ENCODE measurements around the gene RHEB. TPM values are rescaled to one million over a fixed set of nuclear protein-coding genes. Genes with fewer than 3 reads are reported as not detected.

RHEB gene, protein sequence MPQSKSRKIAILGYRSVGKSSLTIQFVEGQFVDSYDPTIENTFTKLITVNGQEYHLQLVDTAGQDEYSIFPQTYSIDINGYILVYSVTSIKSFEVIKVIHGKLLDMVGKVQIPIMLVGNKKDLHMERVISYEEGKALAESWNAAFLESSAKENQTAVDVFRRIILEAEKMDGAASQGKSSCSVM
- 10 to 100 TPM; 61.2 to 70.2 (median 61.8) TPM for polyA plus RNA-seq

DNA sequence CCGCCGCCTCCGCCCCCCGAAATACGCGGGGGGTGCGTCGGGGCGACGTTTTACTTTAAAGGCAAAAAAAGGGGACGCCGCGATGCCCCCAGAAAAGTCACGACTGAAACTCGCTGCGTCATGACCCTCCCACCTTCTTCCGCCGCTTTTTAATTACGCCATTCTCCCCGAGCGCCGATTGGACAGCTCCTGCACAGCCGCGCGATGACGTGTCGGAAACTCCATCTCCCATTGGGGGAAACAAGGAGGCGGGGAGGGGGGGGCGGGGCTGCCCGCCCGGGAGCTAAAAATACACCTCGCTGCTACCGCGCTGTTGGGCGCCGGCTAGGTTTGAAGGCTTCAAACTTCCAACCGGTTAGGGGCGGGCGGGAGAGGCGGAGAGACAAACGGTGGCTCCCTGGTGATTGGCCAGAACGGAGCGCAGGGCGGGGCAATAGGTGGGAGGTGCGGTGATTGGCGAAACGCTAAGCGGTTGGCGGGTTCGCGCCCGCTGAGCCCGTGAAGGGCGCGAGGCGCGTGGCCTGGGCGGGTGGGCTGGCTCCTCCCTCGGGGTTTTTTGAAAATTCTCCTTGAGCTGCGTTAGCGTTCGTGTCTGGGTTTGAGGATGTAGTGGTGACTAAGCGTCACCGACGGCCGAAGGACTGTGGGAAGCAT is at the start of gene RHEB:
TSS of gene RHEB (minus strand) at position 131 of the 654 bp plus-strand sequence. CDS start 384 bp downstream, outside the sequence.
- no peaks in the 10 kb centered on the region for H3K9me3 Mint-ChIP-seq
- H3K27ac Mint-ChIP-seq: peak within 1 kb of the TSS; percentile 95 to 99 (median 98)
- H3K4me3 Mint-ChIP-seq: peak within 1 kb of the TSS; percentile 91 to 97 (median 95)

DNA sequence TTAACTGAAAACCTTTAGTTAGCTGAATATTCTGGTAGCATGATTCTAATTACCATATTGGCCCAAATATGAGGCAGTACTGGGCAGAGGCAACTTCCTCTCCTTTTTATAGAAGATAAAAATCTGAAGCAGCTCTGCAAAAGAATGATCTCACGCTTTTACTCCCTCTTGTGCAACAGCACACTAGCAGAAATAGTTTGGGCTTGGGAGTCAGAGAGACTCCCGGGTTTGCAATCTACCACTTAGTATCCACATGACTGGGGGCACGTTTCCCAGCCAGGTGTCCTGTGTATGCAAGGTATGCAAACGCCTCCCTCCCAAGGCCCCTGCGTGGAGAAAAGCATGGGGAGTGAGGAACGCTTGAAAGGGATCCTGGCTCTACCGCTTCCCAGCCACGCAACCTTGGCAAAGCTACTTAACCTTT is 47.2 kb upstream of the RHEB start:
- DNase-seq: no peak
- Mint-ChIP-seq H3K4me3 (no peak overlapping the region), H3K4me1 (no peaks in the 10 kb centered on the region), H3K27me3 (ENCODE audit: low read depth in 3 of 3) (no peaks in the 10 kb centered on the region), H3K36me3 (peaks cover 11 to 36% (median 11%) of the 10 kb centered on the region in 3 donors), H3K27ac (no peak overlapping the region), H3K9me3 (no peaks in the 10 kb centered on the region)

More for the DNA sequence above, at the start of gene RHEB:
- H3K36me3 Mint-ChIP-seq: no peaks in the 10 kb centered on the region
- H3K27me3 Mint-ChIP-seq (ENCODE audit: low read depth in 3 of 3): peaks cover 15 to 23% (median 18%) of the 10 kb centered on the region in 3 donors
- DNase-seq: peak; percentile 98 to 99 (median 99)
- H3K4me1 Mint-ChIP-seq: peaks cover 40 to 53% of the 10 kb centered on the region in 2 donors

GRCh38 chr7:151565541-151565940 is 45.8 kb upstream of the RHEB start:
- Mint-ChIP-seq H3K4me1 (no peaks in the 10 kb centered on the region), H3K9me3 (no peaks in the 10 kb centered on the region), H3K27ac (no peak overlapping the region), H3K36me3 (peaks cover 14 to 46% (median 15%) of the 10 kb centered on the region in 3 donors), H3K27me3 (ENCODE audit: low read depth in 3 of 3) (peaks cover 0 to 1% (median 0%) of the 10 kb centered on the region in 3 donors), H3K4me3 (no peak overlapping the region)
- DNase-seq: no peak

DNA sequence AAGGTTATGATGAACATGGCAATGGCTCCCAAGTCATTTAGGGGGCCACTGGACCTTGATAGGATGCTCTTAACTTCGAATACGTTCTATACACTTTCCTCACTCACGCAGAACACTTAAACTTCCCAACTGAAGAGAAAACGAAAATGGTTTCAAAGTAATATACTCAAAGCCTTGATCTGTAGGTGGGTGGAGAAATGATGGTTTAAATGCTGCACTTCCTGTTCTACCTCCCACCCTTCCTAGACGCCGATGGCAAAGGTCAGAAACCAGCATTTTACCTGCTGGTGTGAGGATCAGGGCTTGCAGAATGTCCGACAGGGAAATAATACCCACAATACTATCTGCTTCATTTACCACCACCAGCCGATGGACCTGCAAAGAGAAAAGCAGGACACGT is 40.5 kb upstream of the RHEB start:
- Mint-ChIP-seq H3K27ac (no peak overlapping the region), H3K9me3 (no peaks in the 10 kb centered on the region), H3K27me3 (ENCODE audit: low read depth in 3 of 3) (peaks cover 0 to 4% (median 2%) of the 10 kb centered on the region in 3 donors), H3K4me1 (no peaks in the 10 kb centered on the region), H3K36me3 (peaks cover 18 to 63% (median 34%) of the 10 kb centered on the region in 3 donors), H3K4me3 (no peak overlapping the region)
- DNase-seq: no peak

DNA sequence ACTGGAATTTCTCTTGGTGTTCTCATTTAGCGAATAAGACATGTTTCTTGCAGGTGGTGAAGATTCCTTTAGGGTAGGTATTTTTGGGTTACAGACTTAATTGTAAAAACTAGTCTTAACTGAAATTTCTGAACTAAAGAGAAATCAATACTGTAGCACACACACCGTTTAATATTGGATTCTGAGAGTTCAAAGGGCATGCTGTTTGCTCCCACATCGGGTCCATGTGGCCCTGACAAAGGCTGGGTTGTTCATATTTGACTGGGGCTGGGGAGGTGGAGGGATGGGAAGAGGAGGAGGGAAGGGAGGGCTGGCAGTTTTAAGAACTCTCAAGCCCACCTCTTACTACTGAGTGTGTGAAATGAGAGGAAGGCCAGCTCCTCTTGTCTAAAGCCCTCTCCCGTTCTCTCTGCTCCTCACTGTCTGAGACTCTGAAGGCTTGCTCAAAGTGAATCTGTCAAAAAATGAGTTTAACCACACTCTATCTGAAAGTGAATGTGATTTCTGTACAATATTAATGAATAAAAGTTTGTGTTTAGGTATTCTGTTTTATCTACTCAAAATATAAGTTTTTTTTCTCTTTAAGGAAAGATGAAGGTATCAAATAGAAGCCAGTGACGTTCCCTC is 40.0 kb upstream of the RHEB start:
- H3K4me3 Mint-ChIP-seq: no peak overlapping the region
- H3K27ac Mint-ChIP-seq: no peak overlapping the region
- H3K36me3 Mint-ChIP-seq: peaks cover 18 to 63% (median 34%) of the 10 kb centered on the region in 3 donors
- no peaks in the 10 kb centered on the region for H3K9me3 Mint-ChIP-seq
- H3K4me1 Mint-ChIP-seq: no peaks in the 10 kb centered on the region
- H3K27me3 Mint-ChIP-seq (ENCODE audit: low read depth in 3 of 3): peaks cover 0 to 4% (median 2%) of the 10 kb centered on the region in 3 donors
- DNase-seq: no peak

DNA sequence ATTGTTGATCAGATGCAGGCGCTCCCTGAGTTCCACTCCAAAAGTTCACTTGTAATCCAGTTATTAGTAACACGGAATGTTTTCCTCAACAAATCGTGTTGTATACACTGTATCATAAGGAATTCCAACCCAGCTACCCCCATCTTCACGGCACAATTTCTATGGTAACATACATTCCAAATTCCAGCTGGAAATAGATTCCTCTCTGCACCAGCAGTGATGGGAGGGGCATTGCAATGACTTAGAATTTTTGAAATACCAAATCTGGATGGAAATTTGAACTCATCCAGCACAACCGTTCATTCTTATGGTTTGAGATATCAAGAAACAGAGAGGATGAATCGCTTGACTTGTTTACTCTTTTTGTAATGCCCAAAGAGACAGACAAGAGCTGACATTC is 38.9 kb upstream of the RHEB start:
- Mint-ChIP-seq H3K4me3 (no peak overlapping the region), H3K36me3 (peaks cover 18 to 56% (median 31%) of the 10 kb centered on the region in 3 donors)

DNA sequence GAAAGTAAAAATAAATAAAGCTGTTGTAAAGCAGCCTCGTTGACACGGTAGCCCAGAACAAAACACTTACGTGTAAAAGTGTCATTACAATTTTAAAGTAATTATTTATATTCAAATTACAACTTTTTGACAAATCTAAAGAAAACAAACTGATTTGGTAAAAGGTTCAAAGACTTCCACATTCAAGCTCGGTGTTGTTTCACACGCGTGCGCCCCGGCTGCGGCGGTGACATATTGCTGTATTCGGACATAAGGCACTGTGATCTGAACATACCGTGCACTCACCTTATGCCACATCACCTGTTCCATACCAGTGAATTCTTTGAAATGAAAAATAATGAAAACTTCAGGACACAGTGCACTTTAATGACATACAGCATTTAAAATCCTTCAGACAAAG is 36.9 kb upstream of the RHEB start:
- Mint-ChIP-seq H3K4me1 (no peaks in the 10 kb centered on the region), H3K27me3 (ENCODE audit: low read depth in 3 of 3) (peaks cover 1 to 4% (median 2%) of the 10 kb centered on the region in 3 donors), H3K4me3 (no peak overlapping the region), H3K27ac (no peak overlapping the region), H3K9me3 (no peaks in the 10 kb centered on the region), H3K36me3 (peaks cover 15 to 45% (median 23%) of the 10 kb centered on the region in 3 donors)
- DNase-seq: no peak

More for the DNA sequence above, 38.9 kb upstream of the RHEB start:
- peaks cover 0 to 4% (median 2%) of the 10 kb centered on the region in 3 donors for H3K27me3 Mint-ChIP-seq (ENCODE audit: low read depth in 3 of 3)
- no peaks in the 10 kb centered on the region for H3K9me3 Mint-ChIP-seq
- H3K27ac Mint-ChIP-seq: no peak overlapping the region
- DNase-seq: no peak
- H3K4me1 Mint-ChIP-seq: no peaks in the 10 kb centered on the region

GRCh38 chr7:151553356-151553755 is 33.7 kb upstream of the RHEB start:
- H3K9me3 Mint-ChIP-seq: no peaks in the 10 kb centered on the region
- no peak for DNase-seq
- no peak overlapping the region for H3K4me3 Mint-ChIP-seq
- H3K27ac Mint-ChIP-seq: no peak overlapping the region
- no peaks in the 10 kb centered on the region for H3K4me1 Mint-ChIP-seq
- H3K36me3 Mint-ChIP-seq: peaks cover 5 to 15% (median 6%) of the 10 kb centered on the region in 3 donors
- H3K27me3 Mint-ChIP-seq (ENCODE audit: low read depth in 3 of 3): peaks cover 2 to 3% (median 2%) of the 10 kb centered on the region in 3 donors

DNA sequence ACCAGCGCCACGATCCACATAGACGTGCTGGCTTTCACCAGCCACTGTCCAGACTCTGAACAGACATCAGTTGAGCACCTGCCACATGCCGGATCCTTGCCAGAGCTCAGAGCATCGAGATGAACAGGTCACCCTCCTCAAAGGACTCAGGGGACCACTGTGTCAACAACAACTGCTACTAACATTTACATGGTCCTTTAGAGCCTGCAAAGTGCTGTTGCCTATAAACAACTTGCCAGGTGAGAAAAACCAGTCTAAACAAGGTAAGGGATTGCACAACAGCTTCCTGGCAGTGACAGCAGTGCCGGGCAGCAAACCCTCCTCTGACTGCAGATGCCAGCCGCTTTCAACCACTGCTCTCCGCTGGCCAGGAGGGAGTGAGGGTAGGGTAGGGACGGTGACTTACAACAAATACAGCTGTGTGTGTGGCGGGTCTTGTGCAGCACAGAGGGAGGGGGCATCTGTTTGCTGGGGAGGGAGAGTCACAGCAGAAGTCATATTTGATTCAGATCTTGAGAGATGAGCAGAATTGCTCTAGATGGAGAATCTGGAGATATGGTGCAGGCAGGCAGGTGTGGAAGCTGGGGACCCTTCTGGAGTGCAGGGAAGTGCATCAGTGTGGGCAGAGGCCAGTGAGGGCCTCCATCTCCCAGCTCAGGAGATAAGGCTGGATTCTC is 32.8 kb upstream of the RHEB start:
- Mint-ChIP-seq H3K9me3 (peaks cover 0 to 2% (median 0%) of the 10 kb centered on the region in 6 donors), H3K27ac (no peak overlapping the region), H3K4me1 (no peaks in the 10 kb centered on the region), H3K27me3 (ENCODE audit: low read depth in 3 of 3) (peaks cover 2 to 3% (median 2%) of the 10 kb centered on the region in 3 donors), H3K36me3 (peaks cover 5 to 11% (median 5%) of the 10 kb centered on the region in 3 donors), H3K4me3 (no peak overlapping the region)
- no peak for DNase-seq

DNA sequence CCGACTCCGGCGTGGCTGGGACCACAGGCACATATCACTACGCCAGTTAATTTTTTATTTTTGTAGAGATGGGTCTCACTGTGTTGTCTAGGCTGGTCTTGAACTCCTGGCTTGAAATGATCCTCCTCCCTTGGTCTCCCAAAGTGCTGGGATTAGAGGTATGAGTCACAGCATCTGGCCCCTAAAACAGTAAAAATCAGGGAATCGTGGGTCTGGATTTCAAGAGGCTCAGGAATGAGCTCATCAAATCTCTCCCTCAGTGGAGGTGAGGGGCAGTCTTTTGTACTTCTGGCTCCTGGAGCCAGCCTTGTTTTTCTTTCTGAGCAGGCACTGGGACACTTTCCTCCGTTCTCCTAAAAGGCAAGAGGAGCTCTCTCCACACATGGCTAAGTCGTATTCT is 32.1 kb upstream of the RHEB start:
- Mint-ChIP-seq H3K9me3 (peaks cover 0 to 2% (median 0%) of the 10 kb centered on the region in 6 donors), H3K27ac (no peak overlapping the region), H3K27me3 (ENCODE audit: low read depth in 3 of 3) (peaks cover 2 to 3% (median 2%) of the 10 kb centered on the region in 3 donors), H3K4me3 (no peak overlapping the region), H3K4me1 (no peaks in the 10 kb centered on the region), H3K36me3 (peaks cover 5 to 8% (median 5%) of the 10 kb centered on the region in 3 donors)
- no peak for DNase-seq

DNA sequence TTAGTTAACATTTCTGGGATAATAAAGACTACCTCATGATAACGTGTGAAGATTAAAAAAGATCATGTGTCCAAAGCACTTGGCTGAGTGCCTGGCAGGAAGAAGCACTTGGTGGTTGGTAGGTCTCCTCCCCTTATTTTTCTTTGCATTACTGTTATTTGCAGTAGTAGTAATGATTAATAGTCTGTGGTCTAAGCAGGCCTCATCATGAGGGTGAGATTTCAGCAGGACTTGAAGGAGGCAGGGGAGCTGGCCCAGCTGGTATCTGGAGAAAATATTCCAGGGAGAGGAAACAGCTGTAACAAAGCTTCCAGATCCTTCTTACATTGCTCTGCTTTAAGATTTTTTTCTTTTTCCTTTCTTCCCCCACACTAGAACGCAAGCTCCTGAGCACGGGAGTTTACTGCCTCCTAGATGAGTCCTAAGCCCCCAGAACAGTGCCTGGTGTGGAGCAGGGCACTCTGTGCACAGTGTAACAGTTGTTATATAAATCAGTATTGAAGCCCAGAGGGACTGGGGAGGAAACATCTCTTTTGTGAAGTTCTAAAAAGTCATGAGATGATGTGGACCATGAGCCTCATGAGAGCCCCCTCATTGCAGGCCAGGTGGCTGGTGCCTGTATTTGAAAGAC is 31.1 kb upstream of the RHEB start:
- Mint-ChIP-seq H3K9me3 (peaks cover 0 to 2% (median 0%) of the 10 kb centered on the region in 6 donors), H3K27me3 (ENCODE audit: low read depth in 3 of 3) (peaks cover 0 to 8% (median 5%) of the 10 kb centered on the region in 3 donors), H3K4me1 (no peaks in the 10 kb centered on the region), H3K27ac (no peak overlapping the region), H3K36me3 (no peaks in the 10 kb centered on the region), H3K4me3 (no peak overlapping the region)
- DNase-seq: no peak

DNA sequence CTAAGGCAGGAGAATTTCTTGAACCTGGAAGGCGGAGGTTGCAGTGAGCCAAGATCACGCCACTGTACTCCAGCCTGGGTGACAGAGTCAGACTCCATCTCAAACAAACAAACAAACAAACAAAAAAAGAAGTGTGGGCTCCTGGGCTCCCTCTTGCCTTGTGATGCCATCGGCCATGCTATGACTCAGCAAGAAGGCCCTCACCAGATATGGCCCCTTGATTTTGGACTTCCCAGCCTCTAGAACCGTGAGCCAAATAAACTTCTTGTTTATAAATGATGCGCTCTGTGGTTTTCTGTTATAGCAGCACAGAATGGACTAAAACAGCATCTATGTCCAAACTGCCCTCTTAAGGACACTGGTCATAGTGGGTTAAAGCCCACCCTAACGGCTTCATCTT is 29.9 kb upstream of the RHEB start:
- H3K9me3 Mint-ChIP-seq: peaks cover 0 to 2% (median 0%) of the 10 kb centered on the region in 6 donors
- no peaks in the 10 kb centered on the region for H3K4me1 Mint-ChIP-seq
- H3K4me3 Mint-ChIP-seq: no peak overlapping the region
- DNase-seq: no peak
- H3K36me3 Mint-ChIP-seq: no peaks in the 10 kb centered on the region
- H3K27ac Mint-ChIP-seq: no peak overlapping the region
- peaks cover 0 to 8% (median 6%) of the 10 kb centered on the region in 3 donors for H3K27me3 Mint-ChIP-seq (ENCODE audit: low read depth in 3 of 3)

DNA sequence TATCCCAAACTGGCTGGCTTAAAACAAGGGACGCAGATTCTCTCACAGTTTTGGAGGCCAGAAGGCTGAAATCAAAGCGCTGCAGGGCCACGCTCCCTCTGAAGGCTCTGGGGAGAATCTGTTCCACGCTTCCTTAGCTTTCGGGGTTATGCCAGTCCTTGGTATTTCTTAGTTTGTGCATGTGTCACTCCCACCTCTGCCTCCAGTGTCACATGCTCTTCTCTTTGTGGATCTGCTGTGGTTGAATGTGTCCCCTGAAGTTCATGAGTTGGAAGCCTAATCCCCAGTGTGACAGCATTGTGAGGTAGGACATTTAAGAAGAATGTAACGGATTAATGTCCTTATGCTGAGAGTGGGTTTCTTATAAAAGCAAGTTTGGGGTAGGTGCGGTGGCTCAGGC is 29.4 kb upstream of the RHEB start:
- H3K27me3 Mint-ChIP-seq (ENCODE audit: low read depth in 3 of 3): peaks cover 0 to 8% (median 6%) of the 10 kb centered on the region in 3 donors
- H3K27ac Mint-ChIP-seq: no peak overlapping the region
- H3K4me3 Mint-ChIP-seq: no peak overlapping the region
- no peaks in the 10 kb centered on the region for H3K4me1 Mint-ChIP-seq
- peaks cover 0 to 2% (median 0%) of the 10 kb centered on the region in 6 donors for H3K9me3 Mint-ChIP-seq
- no peak for DNase-seq
- no peaks in the 10 kb centered on the region for H3K36me3 Mint-ChIP-seq
